ENCODE data around the gene C7orf57.

Gene C7orf57

GRCh38 chr7:48085433-48085791 lies 50.1 kb downstream of the C7orf57 start:
- no peak for DNase-seq (ENCODE audit: low read depth in 2 of 2)

- no peak for DNase-seq (ENCODE audit: low read depth in 2 of 2)
Observed at GRCh38 chr7:48085942-48086341, 50.6 kb downstream of the C7orf57 start.

GRCh38 chr7:48087349-48087748 lies 52.0 kb downstream of the C7orf57 start:
- no peak for DNase-seq (ENCODE audit: low read depth in 2 of 2)

- DNase-seq (ENCODE audit: low read depth in 2 of 2), result no peak
Observed at GRCh38 chr7:48088559-48089045, 53.3 kb downstream of the C7orf57 start.

- DNase-seq (ENCODE audit: low read depth in 2 of 2), result peak; percentile 80 to 84
Observed at GRCh38 chr7:48089046-48090003, 54.0 kb downstream of the C7orf57 start, which contains the start of gene UPP1. UPP1 (plus strand) TSS chr7:48089265; CDS start chr7:48094784, 5,519 bp downstream.

- no peak for DNase-seq (ENCODE audit: low read depth in 2 of 2)
Observed at GRCh38 chr7:48090095-48090805, 54.9 kb downstream of the C7orf57 start.

DNA sequence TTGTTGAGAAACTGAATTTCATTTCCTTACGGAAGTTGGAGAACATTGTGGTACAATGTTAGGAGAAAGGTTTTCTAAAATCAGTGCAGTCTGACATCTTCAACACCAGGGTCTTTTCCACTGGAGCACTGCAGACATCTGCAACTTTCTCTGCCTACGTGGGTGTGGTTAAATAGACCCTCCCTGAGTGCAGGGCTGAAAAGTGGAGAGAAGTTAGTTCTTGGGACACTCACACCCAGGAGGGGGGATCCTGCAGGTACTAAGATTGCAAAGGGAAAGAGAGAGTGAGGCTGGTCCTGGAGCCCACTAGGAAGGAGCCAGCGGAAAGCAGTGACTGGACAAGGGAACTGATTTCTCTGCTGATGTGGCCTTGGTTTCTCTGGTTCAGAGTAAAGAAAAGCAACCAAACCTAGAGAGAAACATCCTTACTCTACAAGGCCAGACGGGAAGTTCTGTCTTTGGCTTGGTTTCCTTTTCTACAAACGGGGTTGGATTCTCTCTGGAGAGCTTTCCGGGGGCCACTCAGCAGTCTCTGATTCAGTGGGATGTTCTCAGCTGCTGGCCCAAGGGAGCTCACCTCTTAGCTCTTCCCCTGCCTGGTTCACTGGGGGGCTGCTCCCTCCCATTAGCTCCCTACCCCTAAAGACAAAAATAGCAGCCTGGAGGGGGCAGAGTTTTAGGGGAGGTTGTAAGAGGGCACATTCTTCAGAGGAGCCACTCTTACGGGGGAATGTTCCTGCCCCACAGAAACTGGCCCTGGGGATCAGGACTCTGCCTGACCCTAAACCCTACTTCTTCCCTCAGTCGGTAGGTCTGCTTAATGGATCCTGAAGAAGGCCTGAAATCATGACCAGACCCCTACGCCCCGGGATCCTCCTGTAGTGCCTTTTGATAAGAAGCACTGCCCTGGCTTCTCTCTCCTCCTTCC lies 56.4 kb downstream of the C7orf57 start:
- DNase-seq (ENCODE audit: low read depth in 2 of 2), result no peak

GRCh38 chr7:48094861-48095293 lies 59.5 kb downstream of the C7orf57 start:
- no peak for DNase-seq (ENCODE audit: low read depth in 2 of 2)

DNA sequence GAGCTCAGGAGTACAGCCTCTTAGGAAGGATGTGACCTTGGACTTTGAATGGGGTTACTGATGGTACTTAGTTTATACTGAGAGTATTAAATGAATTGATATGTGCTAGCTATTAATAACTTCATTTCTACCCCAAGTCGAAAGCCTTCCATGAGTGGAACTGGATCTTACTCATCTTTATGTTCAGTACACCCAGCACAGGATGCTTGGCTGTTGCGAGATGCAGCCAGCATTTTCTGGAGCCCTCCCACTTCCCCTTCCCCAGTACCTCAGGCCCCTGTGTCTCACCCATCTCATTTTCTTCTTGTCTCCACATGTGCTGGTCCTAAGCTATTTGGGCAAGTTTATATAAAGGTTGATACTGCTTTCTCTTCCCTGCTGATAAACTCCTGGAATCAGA lies 60.9 kb downstream of the C7orf57 start:
- DNase-seq (ENCODE audit: low read depth in 2 of 2), result no peak

GRCh38 chr7:48097521-48098231 lies 62.3 kb downstream of the C7orf57 start:
- DNase-seq (ENCODE audit: low read depth in 2 of 2), result no peak

GRCh38 chr7:48098846-48099245 lies 63.5 kb downstream of the C7orf57 start:
- no peak for DNase-seq (ENCODE audit: low read depth in 2 of 2)

DNA sequence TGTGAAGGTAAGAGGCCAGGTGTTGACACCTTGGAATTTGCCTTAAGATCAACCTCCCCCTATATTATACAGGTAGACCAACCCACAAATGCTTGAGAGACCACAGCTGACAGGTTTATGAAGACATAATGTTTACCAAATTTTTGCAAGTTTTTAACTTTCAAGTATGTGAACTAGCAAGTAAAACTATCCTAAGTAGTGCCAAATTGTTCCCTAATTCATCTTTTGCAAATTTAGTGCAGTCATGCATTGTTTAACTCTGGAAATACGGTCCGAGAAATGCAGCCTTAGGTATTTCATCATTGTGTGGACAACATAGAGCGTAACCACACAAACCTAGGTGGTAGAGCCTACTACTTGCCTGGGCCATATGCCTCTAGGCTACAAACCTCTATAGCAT lies 64.4 kb downstream of the C7orf57 start:
- no peak for DNase-seq (ENCODE audit: low read depth in 2 of 2)

DNA sequence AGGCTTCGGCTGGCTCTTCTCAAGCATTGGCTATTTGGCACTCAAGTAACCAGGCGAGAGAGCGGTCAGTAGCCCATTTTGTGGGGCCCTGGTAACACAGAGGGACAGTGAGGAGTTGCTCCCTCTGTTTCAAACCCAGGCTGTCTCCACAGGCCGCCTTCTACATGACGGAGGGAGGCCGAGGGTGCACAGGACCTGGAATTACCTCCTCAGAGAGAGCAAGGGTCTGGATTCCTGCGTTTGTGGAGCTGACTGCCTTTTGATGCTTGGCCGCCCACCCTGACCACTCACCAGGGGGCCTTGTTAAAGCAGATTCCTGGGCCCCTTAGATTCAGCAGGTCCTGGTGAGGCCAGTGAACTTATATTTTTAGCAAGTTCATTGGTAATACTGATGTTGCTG lies 66.0 kb downstream of the C7orf57 start:
- no peak for DNase-seq (ENCODE audit: low read depth in 2 of 2)

GRCh38 chr7:48101968-48102367 lies 66.6 kb downstream of the C7orf57 start:
- DNase-seq (ENCODE audit: low read depth in 2 of 2), result no peak

DNA sequence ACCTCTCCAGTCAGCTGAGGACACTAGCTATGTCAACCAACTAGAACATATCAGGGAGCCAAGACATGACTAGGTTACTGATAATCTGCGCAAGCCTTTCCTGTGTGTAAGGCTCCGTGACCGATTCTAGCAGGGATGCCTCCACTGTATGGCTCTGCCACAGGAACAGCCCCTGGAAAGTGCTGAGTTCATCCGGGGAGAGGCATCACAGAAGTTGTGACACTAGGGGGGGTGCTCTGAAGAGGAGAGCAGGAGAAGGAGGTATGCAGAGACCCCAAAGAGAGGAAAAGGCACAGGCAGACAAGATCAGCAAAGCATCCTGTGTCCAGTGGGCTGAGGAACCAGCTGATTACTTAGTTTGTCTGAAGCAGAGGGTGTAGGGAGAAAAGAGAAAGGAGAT lies 67.2 kb downstream of the C7orf57 start:
- no peak for DNase-seq (ENCODE audit: low read depth in 2 of 2)

- DNase-seq (ENCODE audit: low read depth in 2 of 2), result no peak
Observed at GRCh38 chr7:48105045-48105444, 69.7 kb downstream of the C7orf57 start.

GRCh38 chr7:48106906-48107659 lies 71.7 kb downstream of the C7orf57 start:
- DNase-seq (ENCODE audit: low read depth in 2 of 2), result no peak

DNA sequence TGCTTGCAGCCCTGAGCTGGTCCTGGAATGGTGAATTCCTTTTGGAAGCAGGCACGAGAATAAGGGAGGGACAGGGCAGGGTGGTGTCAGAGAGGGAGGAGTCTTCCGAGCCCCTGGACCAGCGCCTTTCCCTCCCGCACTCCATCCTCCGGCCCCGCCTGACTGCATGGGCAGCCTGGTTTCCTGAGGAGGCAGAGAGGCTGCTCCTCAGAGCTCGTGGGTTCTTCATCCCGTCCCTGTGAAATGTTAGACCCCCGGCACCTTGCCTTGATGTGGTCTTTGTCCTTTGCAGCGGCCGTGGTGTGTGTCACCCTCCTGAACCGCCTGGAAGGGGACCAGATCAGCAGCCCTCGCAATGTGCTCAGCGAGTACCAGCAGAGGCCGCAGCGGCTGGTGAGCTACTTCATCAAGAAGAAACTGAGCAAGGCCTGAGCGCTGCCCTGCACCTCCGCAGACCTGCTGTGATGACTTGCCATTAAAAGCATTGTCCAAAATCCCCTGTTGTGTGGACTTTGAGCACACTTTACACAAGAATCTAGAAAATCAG lies 72.7 kb downstream of the C7orf57 start:
- DNase-seq (ENCODE audit: low read depth in 2 of 2), result no peak

DNA sequence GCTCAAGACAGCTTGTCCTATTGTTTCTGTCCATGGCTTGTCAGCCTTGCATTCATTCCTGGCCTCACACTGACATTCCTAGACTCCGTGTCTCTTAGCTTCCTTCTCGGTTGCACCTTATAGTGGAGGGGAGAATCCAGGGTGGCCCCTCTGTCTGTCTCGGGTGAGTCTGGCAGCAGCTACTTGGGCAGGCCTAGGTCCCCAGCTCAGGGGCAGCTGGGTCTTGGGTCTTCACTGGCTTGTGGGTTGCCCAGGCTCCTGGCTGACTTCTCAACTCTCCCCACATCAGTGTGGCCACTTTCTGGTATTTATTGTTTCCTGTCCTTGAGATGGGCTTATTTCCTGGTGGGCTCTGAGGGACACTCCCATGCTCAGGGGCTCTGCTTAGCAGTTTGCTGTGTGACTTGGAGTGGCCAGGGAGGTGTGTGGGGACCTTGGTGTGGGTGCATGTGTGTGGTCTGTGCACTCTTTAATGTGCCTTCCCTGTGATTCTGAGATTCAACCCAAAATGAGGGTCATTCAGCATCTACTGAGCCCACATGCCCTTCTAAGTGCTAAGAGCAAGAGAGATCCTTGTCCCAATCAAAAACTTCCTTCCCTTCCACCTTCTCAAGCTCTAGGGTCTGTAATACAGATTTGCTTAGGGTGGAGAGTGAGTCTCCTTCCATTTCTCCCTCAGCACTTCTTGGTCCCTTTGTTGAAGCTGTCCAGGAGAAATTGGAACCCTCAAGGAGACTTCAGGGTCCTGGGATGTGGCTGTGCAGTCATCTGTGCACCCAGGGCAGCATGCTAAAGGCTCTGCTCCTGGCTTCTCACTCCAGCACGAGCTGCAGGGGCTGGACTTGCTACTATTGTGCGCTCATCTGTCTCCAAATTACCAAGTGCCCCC lies 73.9 kb downstream of the C7orf57 start:
- no peak for DNase-seq (ENCODE audit: low read depth in 2 of 2)
